GM12874 (cell line): ENCODE measurements around the gene BLOC1S1.
A peak's percentile ranks its signal among the peaks of the same experiment; 100 is the strongest.

Source experiments
- CTCF ChIP-seq: IDR thresholded peaks from 2 replicates; pipeline ENCODE4 v1.5.1; 2011; ENCODE audit warnings: low read depth, mild to moderate bottlenecking, control low read depth, low read length, moderate library complexity; ENCODE audit not compliant: insufficient read depth

BLOC1S1 gene

GRCh38 chr12:55679691-55680090 is 36.2 kb upstream of the BLOC1S1 start:
- TF ChIP-seq CTCF, result no peak

GRCh38 chr12:55681142-55682077 is 34.4 kb upstream of the BLOC1S1 start:
- peak; percentile 16; the same call in 1 of the 2 replicates for TF ChIP-seq CTCF

- no peak for TF ChIP-seq CTCF
These were observed 33.6 kb upstream of the BLOC1S1 start for GRCh38 chr12:55682087-55682796.

- no peak for TF ChIP-seq CTCF
These were observed 32.2 kb upstream of the BLOC1S1 start for GRCh38 chr12:55683676-55684075.

- TF ChIP-seq CTCF, result no peak
These were observed 31.0 kb upstream of the BLOC1S1 start for GRCh38 chr12:55684761-55685370.

GRCh38 chr12:55685671-55686070 is 30.2 kb upstream of the BLOC1S1 start:
- no peak for TF ChIP-seq CTCF

- TF ChIP-seq CTCF, result no peak
These were observed 29.4 kb upstream of the BLOC1S1 start for GRCh38 chr12:55686366-55687010.
